ENCODE measurements around the gene PTGDR.

The PTGDR gene

DNA sequence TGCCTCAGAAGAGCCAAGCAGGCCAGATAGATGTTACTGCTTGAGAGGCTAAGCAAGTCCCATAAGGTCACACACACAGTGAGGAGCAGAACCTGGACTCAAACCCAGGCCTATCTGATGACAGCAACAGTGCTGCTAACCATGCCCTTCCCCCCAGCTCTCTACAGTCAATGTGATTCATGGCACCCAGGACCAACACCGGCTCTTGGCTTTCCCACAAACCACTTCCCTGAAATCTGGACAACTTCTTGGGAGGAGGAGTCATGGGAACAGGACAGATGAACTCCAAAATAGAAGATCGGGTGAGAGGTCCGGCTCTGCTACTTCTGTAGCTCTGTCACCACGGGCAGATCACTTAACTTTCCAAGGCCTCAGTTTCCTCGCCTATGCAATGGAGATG lies 716 bp upstream of the PTGDR start:
- TF ChIP-seq SIN3A (IDR thresholded peaks at IDR 0.05; ENCODE audit: borderline replicate concordance, insufficient read depth, low read length) (no peak), POLR2AphosphoS5 (IDR thresholded peaks at IDR 0.05; ENCODE audit: low read depth, low read length) (no peak), FOXP2 (optimal IDR thresholded peaks at IDR 0.05; ENCODE audit: borderline replicate concordance, extremely low read depth, extremely low read length, insufficient read depth) (no peak), TAF1 (IDR thresholded peaks at IDR 0.05; ENCODE audit: borderline replicate concordance, insufficient read depth, low read length) (no peak)
- TF ChIP-seq, protein P1, sequence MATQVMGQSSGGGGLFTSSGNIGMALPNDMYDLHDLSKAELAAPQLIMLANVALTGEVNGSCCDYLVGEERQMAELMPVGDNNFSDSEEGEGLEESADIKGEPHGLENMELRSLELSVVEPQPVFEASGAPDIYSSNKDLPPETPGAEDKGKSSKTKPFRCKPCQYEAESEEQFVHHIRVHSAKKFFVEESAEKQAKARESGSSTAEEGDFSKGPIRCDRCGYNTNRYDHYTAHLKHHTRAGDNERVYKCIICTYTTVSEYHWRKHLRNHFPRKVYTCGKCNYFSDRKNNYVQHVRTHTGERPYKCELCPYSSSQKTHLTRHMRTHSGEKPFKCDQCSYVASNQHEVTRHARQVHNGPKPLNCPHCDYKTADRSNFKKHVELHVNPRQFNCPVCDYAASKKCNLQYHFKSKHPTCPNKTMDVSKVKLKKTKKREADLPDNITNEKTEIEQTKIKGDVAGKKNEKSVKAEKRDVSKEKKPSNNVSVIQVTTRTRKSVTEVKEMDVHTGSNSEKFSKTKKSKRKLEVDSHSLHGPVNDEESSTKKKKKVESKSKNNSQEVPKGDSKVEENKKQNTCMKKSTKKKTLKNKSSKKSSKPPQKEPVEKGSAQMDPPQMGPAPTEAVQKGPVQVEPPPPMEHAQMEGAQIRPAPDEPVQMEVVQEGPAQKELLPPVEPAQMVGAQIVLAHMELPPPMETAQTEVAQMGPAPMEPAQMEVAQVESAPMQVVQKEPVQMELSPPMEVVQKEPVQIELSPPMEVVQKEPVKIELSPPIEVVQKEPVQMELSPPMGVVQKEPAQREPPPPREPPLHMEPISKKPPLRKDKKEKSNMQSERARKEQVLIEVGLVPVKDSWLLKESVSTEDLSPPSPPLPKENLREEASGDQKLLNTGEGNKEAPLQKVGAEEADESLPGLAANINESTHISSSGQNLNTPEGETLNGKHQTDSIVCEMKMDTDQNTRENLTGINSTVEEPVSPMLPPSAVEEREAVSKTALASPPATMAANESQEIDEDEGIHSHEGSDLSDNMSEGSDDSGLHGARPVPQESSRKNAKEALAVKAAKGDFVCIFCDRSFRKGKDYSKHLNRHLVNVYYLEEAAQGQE (IDR thresholded peaks at IDR 0.05; ENCODE audit: insufficient read depth in 1 of 2, low read depth in 2 of 2, low read length in 2 of 2), result no peak

DNA sequence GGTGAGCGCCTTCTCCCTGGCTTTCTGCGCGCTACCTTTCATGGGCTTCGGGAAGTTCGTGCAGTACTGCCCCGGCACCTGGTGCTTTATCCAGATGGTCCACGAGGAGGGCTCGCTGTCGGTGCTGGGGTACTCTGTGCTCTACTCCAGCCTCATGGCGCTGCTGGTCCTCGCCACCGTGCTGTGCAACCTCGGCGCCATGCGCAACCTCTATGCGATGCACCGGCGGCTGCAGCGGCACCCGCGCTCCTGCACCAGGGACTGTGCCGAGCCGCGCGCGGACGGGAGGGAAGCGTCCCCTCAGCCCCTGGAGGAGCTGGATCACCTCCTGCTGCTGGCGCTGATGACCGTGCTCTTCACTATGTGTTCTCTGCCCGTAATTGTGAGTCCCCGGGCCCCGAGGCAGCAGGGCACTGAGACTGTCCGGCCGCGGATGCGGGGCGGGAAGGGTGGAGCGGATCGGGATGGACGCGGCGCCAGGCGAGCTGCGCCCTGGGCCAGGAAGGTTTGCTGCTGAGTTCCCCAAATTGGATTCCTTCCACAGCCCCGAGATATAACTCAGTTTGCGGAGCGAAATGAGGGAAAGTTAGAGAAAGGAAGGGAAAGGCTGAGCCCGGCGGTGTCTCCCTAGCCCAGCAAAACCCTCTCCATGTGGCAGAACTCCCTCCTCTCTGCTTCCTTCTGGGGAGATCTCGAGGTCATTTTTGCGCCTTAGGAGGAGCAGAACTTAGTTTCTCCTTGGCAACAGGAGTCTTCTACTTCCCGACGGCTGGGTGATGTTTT lies 972 bp downstream of the PTGDR start:
- TF ChIP-seq FOXP2 (optimal IDR thresholded peaks at IDR 0.05; ENCODE audit: borderline replicate concordance, extremely low read depth, extremely low read length, insufficient read depth), result no peak
- TF ChIP-seq SIN3A (IDR thresholded peaks at IDR 0.05; ENCODE audit: borderline replicate concordance, insufficient read depth, low read length), result no peak
- TF ChIP-seq TAF1 (IDR thresholded peaks at IDR 0.05; ENCODE audit: borderline replicate concordance, insufficient read depth, low read length), result no peak
- TF ChIP-seq, protein P1 (IDR thresholded peaks at IDR 0.05; ENCODE audit: insufficient read depth in 1 of 2, low read depth in 2 of 2, low read length in 2 of 2), result no peak
- TF ChIP-seq POLR2AphosphoS5 (IDR thresholded peaks at IDR 0.05; ENCODE audit: low read depth, low read length), result no peak

DNA sequence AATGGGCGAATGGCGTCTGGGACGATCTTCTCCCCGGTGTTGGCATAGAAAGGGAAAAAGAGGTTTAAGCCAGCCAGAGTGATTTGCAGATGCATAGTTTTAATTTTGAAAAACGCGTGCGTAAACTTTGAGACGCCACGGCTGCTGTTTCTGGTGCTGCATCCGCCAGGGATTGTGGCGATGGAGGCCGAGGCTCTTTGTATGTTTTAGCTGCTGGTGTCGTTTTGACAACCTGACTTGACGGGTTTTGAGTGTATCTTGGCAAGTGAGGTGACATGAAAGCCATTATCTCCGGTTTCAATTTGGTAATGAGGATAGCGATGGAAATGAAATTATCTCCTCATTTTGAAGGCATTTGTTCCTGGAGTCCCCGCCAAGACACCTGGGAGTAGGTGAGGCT lies 1.6 kb downstream of the PTGDR start:
- TF ChIP-seq FOXP2 (optimal IDR thresholded peaks at IDR 0.05; ENCODE audit: borderline replicate concordance, extremely low read depth, extremely low read length, insufficient read depth) (no peak), TAF1 (IDR thresholded peaks at IDR 0.05; ENCODE audit: borderline replicate concordance, insufficient read depth, low read length) (no peak), SIN3A (IDR thresholded peaks at IDR 0.05; ENCODE audit: borderline replicate concordance, insufficient read depth, low read length) (no peak), POLR2AphosphoS5 (IDR thresholded peaks at IDR 0.05; ENCODE audit: low read depth, low read length) (no peak)
- TF ChIP-seq, protein P1 (IDR thresholded peaks at IDR 0.05; ENCODE audit: insufficient read depth in 1 of 2, low read depth in 2 of 2, low read length in 2 of 2), result no peak

DNA sequence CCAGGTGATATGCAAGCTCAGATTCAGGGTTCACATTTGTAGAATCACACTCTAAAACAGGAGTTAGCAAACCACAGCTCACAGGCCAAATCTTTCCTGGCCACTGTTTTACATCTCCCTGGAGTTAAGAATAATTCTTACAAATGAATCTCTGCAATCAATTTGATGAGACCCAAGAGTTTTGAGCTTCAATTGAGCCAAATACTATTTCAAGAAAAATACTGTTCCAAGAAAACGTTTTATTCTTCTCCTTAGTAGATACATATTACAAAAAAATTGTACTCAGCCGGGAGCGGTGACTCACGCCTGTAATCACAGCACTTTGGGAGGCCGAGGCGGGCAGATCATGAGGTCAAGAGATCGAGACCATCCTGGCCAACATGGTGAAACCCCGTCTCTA lies 2.5 kb downstream of the PTGDR start:
- TF ChIP-seq SIN3A (IDR thresholded peaks at IDR 0.05; ENCODE audit: borderline replicate concordance, insufficient read depth, low read length), result no peak
- TF ChIP-seq TAF1 (IDR thresholded peaks at IDR 0.05; ENCODE audit: borderline replicate concordance, insufficient read depth, low read length), result no peak
- TF ChIP-seq FOXP2 (optimal IDR thresholded peaks at IDR 0.05; ENCODE audit: borderline replicate concordance, extremely low read depth, extremely low read length, insufficient read depth), result no peak
- TF ChIP-seq, protein P1 (IDR thresholded peaks at IDR 0.05; ENCODE audit: insufficient read depth in 1 of 2, low read depth in 2 of 2, low read length in 2 of 2), result no peak
- TF ChIP-seq POLR2AphosphoS5 (IDR thresholded peaks at IDR 0.05; ENCODE audit: low read depth, low read length), result no peak
